Type B pancreatic cell (in vitro differentiated cells): ENCODE data around the gene LRRC8B. TPM values are rescaled to one million over a fixed set of nuclear protein-coding genes. Genes with fewer than 3 reads are reported as not detected.
"Not testable (repeated sequence)": the region's sequence is repeated elsewhere in the genome, so short reads cannot be mapped to it uniquely, and the experiment has no call there.

Experiments
- DNase-seq: peaks from one replicate; pipeline ENCODE4 v3.0.0; 2021; ENCODE audit warnings: mixed read lengths; ENCODE audit not compliant: unreplicated experiment; ENCODE audit errors: extremely low spot score
- H3K27ac Mint-ChIP-seq: 2 replicates; pipeline ENCODE4 v1.8.0; 2021; ENCODE audit warnings: mild to moderate bottlenecking, mixed read lengths
- H3K27me3 Mint-ChIP-seq: 2 replicates; pipeline ENCODE4 v1.8.0; 2021; ENCODE audit warnings: mixed read lengths
- H3K36me3 Mint-ChIP-seq: 2 replicates; pipeline ENCODE4 v1.8.0; 2021; ENCODE audit warnings: mixed read lengths
- H3K4me1 Mint-ChIP-seq: one replicate; pipeline ENCODE4 v1.8.0; 2021; ENCODE audit warnings: mixed read lengths; ENCODE audit not compliant: unreplicated experiment
- H3K4me3 Mint-ChIP-seq: 2 replicates; pipeline ENCODE4 v1.8.0; 2021; ENCODE audit warnings: mild to moderate bottlenecking, mixed read lengths
- H3K9me3 Mint-ChIP-seq: 2 replicates; pipeline ENCODE4 v1.8.0; 2021; ENCODE audit warnings: mixed read lengths
- CTCF ChIP-seq: fragments of 200-600 bp; sonication (generic); conservative IDR thresholded peaks from 2 replicates; pipeline ENCODE4 v1.5.0; 2021; ENCODE audit warnings: antibody characterized with exemption, mild to moderate bottlenecking
- total RNA-seq: library from RNA; stranded (reverse); gene quantifications from 2 replicates; pipeline ENCODE4 v1.2.1, GENCODE V29; 2021; ENCODE audit warnings: low replicate concordance

LRRC8B gene
- total RNA-seq, 1 donor from 2014 or later = 12.2 TPM

- Mint-ChIP-seq H3K36me3 (no peaks in the 10 kb centered on the region), H3K9me3 (no peaks in the 10 kb centered on the region), H3K27me3 (peaks cover 4% of the 10 kb centered on the region), H3K4me3 (no peak overlapping the region), H3K27ac (no peak overlapping the region), H3K4me1 (no peaks in the 10 kb centered on the region)
- TF ChIP-seq CTCF = no peak
- no peak for DNase-seq
These were observed 22.6 kb upstream of the LRRC8B start for GRCh38 chr1:89502042-89502441.

- no peaks in the 10 kb centered on the region for H3K4me1 Mint-ChIP-seq
- H3K9me3 Mint-ChIP-seq = peaks cover under 1% of the 10 kb centered on the region
- H3K27ac Mint-ChIP-seq = no peak overlapping the region
- peaks cover 4% of the 10 kb centered on the region for H3K27me3 Mint-ChIP-seq
- no peak for TF ChIP-seq CTCF
- DNase-seq = no peak
- H3K4me3 Mint-ChIP-seq = no peak overlapping the region
- no peaks in the 10 kb centered on the region for H3K36me3 Mint-ChIP-seq
These were observed 21.7 kb upstream of the LRRC8B start for GRCh38 chr1:89502895-89503294.

GRCh38 chr1:89503690-89504089, 20.9 kb upstream of the LRRC8B start:
- TF ChIP-seq CTCF = no peak
- H3K9me3 Mint-ChIP-seq = peaks cover 4% of the 10 kb centered on the region
- no peak for DNase-seq
- H3K4me1 Mint-ChIP-seq = no peaks in the 10 kb centered on the region
- H3K27me3 Mint-ChIP-seq = peaks cover 4% of the 10 kb centered on the region
- no peak overlapping the region for H3K4me3 Mint-ChIP-seq
- no peaks in the 10 kb centered on the region for H3K36me3 Mint-ChIP-seq
- no peak overlapping the region for H3K27ac Mint-ChIP-seq

GRCh38 chr1:89510061-89510460, 14.6 kb upstream of the LRRC8B start:
- not testable (repeated sequence) for H3K4me1 Mint-ChIP-seq, DNase-seq, H3K9me3 Mint-ChIP-seq, H3K4me3 Mint-ChIP-seq, H3K27ac Mint-ChIP-seq, H3K36me3 Mint-ChIP-seq, H3K27me3 Mint-ChIP-seq

GRCh38 chr1:89512996-89513720, 11.5 kb upstream of the LRRC8B start:
- no peak for DNase-seq
- peaks cover under 1% of the 10 kb centered on the region for H3K9me3 Mint-ChIP-seq
- no peaks in the 10 kb centered on the region for H3K36me3 Mint-ChIP-seq
- no peak overlapping the region for H3K27ac Mint-ChIP-seq
- no peak overlapping the region for H3K4me3 Mint-ChIP-seq
- TF ChIP-seq CTCF = no peak
- H3K4me1 Mint-ChIP-seq = no peaks in the 10 kb centered on the region
- H3K27me3 Mint-ChIP-seq = no peaks in the 10 kb centered on the region

- no peaks in the 10 kb centered on the region for H3K4me1 Mint-ChIP-seq
- H3K4me3 Mint-ChIP-seq = no peak overlapping the region
- H3K27me3 Mint-ChIP-seq = no peaks in the 10 kb centered on the region
- H3K9me3 Mint-ChIP-seq = no peaks in the 10 kb centered on the region
- TF ChIP-seq CTCF = no peak
- no peaks in the 10 kb centered on the region for H3K36me3 Mint-ChIP-seq
- no peak overlapping the region for H3K27ac Mint-ChIP-seq
- DNase-seq = no peak
These were observed 8.6 kb upstream of the LRRC8B start for GRCh38 chr1:89516055-89516454.
